Measurements from ENCODE around the gene DYNC1I1.
"Not testable (repeated sequence)": the region's sequence is repeated elsewhere in the genome, so short reads cannot be mapped to it uniquely, and the experiment has no call there.

DYNC1I1 gene

GRCh38 chr7:95929710-95930280 is 157.4 kb downstream of the DYNC1I1 start:
- Histone ChIP-seq H3K4me2 (ENCODE audit: low read depth, low read length, poor library complexity, severe bottlenecking) (no peak overlapping the region), H3K36me3 (ENCODE audit: low read length) (no peaks in the 10 kb centered on the region), H2AFZ (ENCODE audit: low read depth, low read length, severe bottlenecking) (no peak overlapping the region), H4K20me1 (ENCODE audit: low read depth, low read length) (no peaks in the 10 kb centered on the region), H3K79me2 (ENCODE audit: insufficient read depth, low read length) (no peaks in the 10 kb centered on the region), H3K9me3 (ENCODE audit: insufficient read depth, low read length) (no peaks in the 10 kb centered on the region), H3F3A (ENCODE audit: insufficient read depth) (no peaks in the 10 kb centered on the region), H3K27ac (ENCODE audit: low read depth, low read length) (no peak overlapping the region), H3K27me3 (ENCODE audit: low read length) (no peaks in the 10 kb centered on the region), H3K9me2 (replicated peaks; ENCODE audit: insufficient read depth, low read length) (no peaks in the 10 kb centered on the region), H3K4me3 (ENCODE audit: insufficient read depth, low read length, poor library complexity, severe bottlenecking) (no peak overlapping the region), H3K9ac (ENCODE audit: low read length) (no peak overlapping the region)
- TF ChIP-seq EZH2phosphoT487 (conservative IDR thresholded peaks at IDR 0.05; ENCODE audit: low read length): no peak
- TF ChIP-seq CTCF (IDR thresholded peaks at IDR 0.05; ENCODE audit: insufficient read depth, low read length, poor library complexity, severe bottlenecking): no peak

- no peak overlapping the region for H3K27ac ChIP-seq (ENCODE audit: low read depth, low read length)
- no peaks in the 10 kb centered on the region for H3K36me3 ChIP-seq (ENCODE audit: low read length)
- H3K9me2 ChIP-seq (replicated peaks; ENCODE audit: insufficient read depth, low read length): no peaks in the 10 kb centered on the region
- H3K27me3 ChIP-seq (ENCODE audit: low read length): no peaks in the 10 kb centered on the region
- no peak overlapping the region for H3K4me3 ChIP-seq (ENCODE audit: insufficient read depth, low read length, poor library complexity, severe bottlenecking)
- no peaks in the 10 kb centered on the region for H3F3A ChIP-seq (ENCODE audit: insufficient read depth)
- no peak overlapping the region for H3K4me2 ChIP-seq (ENCODE audit: low read depth, low read length, poor library complexity, severe bottlenecking)
- H3K9ac ChIP-seq (ENCODE audit: low read length): no peak overlapping the region
- H3K79me2 ChIP-seq (ENCODE audit: insufficient read depth, low read length): no peaks in the 10 kb centered on the region
- no peaks in the 10 kb centered on the region for H4K20me1 ChIP-seq (ENCODE audit: low read depth, low read length)
- H2AFZ ChIP-seq (ENCODE audit: low read depth, low read length, severe bottlenecking): no peak overlapping the region
- TF ChIP-seq EZH2phosphoT487 (conservative IDR thresholded peaks at IDR 0.05; ENCODE audit: low read length) (no peak), CTCF (IDR thresholded peaks at IDR 0.05; ENCODE audit: insufficient read depth, low read length, poor library complexity, severe bottlenecking) (no peak)
- H3K9me3 ChIP-seq (ENCODE audit: insufficient read depth, low read length): no peaks in the 10 kb centered on the region
Measured at GRCh38 chr7:95931460-95932232, 159.3 kb downstream of the DYNC1I1 start.

- Histone ChIP-seq H3K27ac (ENCODE audit: low read depth, low read length) (no peak overlapping the region), H4K20me1 (ENCODE audit: low read depth, low read length) (no peaks in the 10 kb centered on the region), H3K9ac (ENCODE audit: low read length) (no peak overlapping the region), H3K79me2 (ENCODE audit: insufficient read depth, low read length) (no peaks in the 10 kb centered on the region), H3K4me3 (ENCODE audit: insufficient read depth, low read length, poor library complexity, severe bottlenecking) (no peak overlapping the region), H3F3A (ENCODE audit: insufficient read depth) (no peaks in the 10 kb centered on the region), H3K4me2 (ENCODE audit: low read depth, low read length, poor library complexity, severe bottlenecking) (no peak overlapping the region), H3K9me2 (replicated peaks; ENCODE audit: insufficient read depth, low read length) (no peaks in the 10 kb centered on the region), H3K9me3 (ENCODE audit: insufficient read depth, low read length) (no peaks in the 10 kb centered on the region), H3K27me3 (ENCODE audit: low read length) (no peaks in the 10 kb centered on the region), H2AFZ (ENCODE audit: low read depth, low read length, severe bottlenecking) (no peak overlapping the region), H3K36me3 (ENCODE audit: low read length) (no peaks in the 10 kb centered on the region)
- TF ChIP-seq EZH2phosphoT487 (conservative IDR thresholded peaks at IDR 0.05; ENCODE audit: low read length) (no peak), CTCF (IDR thresholded peaks at IDR 0.05; ENCODE audit: insufficient read depth, low read length, poor library complexity, severe bottlenecking) (no peak)
Measured at GRCh38 chr7:95933618-95934017, 161.3 kb downstream of the DYNC1I1 start.

- H4K20me1 ChIP-seq (ENCODE audit: low read depth, low read length); H3K9me3 ChIP-seq (ENCODE audit: insufficient read depth, low read length); H3K9me2 ChIP-seq (replicated peaks; ENCODE audit: insufficient read depth, low read length); H3K79me2 ChIP-seq (ENCODE audit: insufficient read depth, low read length); H3K27ac ChIP-seq (ENCODE audit: low read depth, low read length); H3K4me2 ChIP-seq (ENCODE audit: low read depth, low read length, poor library complexity, severe bottlenecking); H3K9ac ChIP-seq (ENCODE audit: low read length); H2AFZ ChIP-seq (ENCODE audit: low read depth, low read length, severe bottlenecking); H3K4me3 ChIP-seq (ENCODE audit: insufficient read depth, low read length, poor library complexity, severe bottlenecking); H3K36me3 ChIP-seq (ENCODE audit: low read length); H3F3A ChIP-seq (ENCODE audit: insufficient read depth); H3K27me3 ChIP-seq (ENCODE audit: low read length): not testable (repeated sequence)
Measured at GRCh38 chr7:95944867-95945266, 172.5 kb downstream of the DYNC1I1 start.
